SK-N-DZ (cell line): ENCODE data around the gene ME3. TPM values are rescaled to one million over a fixed set of nuclear protein-coding genes. Genes with fewer than 3 reads are reported as not detected.

ENCODE experiments used
- DNase-seq: peaks from one replicate; pipeline ENCODE4 v3.0.0-alpha.2; 2015; ENCODE audit warnings: low spot score
- polyA plus RNA-seq, 2 experiments: library from polyadenylated mRNA; depleted of rRNA; stranded (reverse); fragments of >200 nt; gene quantifications; 2 replicates each; pipeline ENCODE4 v1.2.3, GENCODE V29; 2014

Gene ME3
- 13.3 and 15.8 TPM in 2 replicates for polyA plus RNA-seq (2014; cell fraction: cytosol; rRNA removed)
- 68.1 and 98.3 TPM in 2 replicates for polyA plus RNA-seq (2014; cell fraction: nucleus; rRNA removed)

- DNase-seq, result peak; percentile 62
Observed at GRCh38 chr11:86672007-86672621, at the start of gene ME3. Gene ME3, minus strand, starts transcription at chr11:86672616.

- no peak for DNase-seq
Observed at GRCh38 chr11:86722006-86722405, 49.6 kb upstream of the ME3 start.

GRCh38 chr11:86720546-86720945 lies 48.1 kb upstream of the ME3 start:
- no peak for DNase-seq

- DNase-seq, result no peak
Observed at GRCh38 chr11:86719781-86720463, 47.5 kb upstream of the ME3 start.

- no peak for DNase-seq
Observed at GRCh38 chr11:86718999-86719398, 46.6 kb upstream of the ME3 start.

- no peak for DNase-seq
Observed at GRCh38 chr11:86718521-86718920, 46.1 kb upstream of the ME3 start.

GRCh38 chr11:86717817-86718501 lies 45.5 kb upstream of the ME3 start:
- no peak for DNase-seq

- DNase-seq, result no peak
Observed at GRCh38 chr11:86715611-86716010, 43.2 kb upstream of the ME3 start.

- no peak for DNase-seq
Observed at GRCh38 chr11:86713552-86713951, 41.1 kb upstream of the ME3 start.

GRCh38 chr11:86710936-86711335 lies 38.5 kb upstream of the ME3 start:
- DNase-seq, result no peak

GRCh38 chr11:86708669-86709068 lies 36.3 kb upstream of the ME3 start:
- DNase-seq, result no peak

- DNase-seq, result no peak
Observed at GRCh38 chr11:86706338-86707131, 34.1 kb upstream of the ME3 start.

GRCh38 chr11:86704710-86705109 lies 32.3 kb upstream of the ME3 start:
- no peak for DNase-seq

- DNase-seq, result no peak
Observed at GRCh38 chr11:86703987-86704386, 31.6 kb upstream of the ME3 start.

GRCh38 chr11:86702220-86702983 lies 30.0 kb upstream of the ME3 start:
- DNase-seq, result no peak

GRCh38 chr11:86699040-86699791 lies 26.8 kb upstream of the ME3 start:
- DNase-seq, result no peak

- DNase-seq, result no peak
Observed at GRCh38 chr11:86698639-86699038, 26.2 kb upstream of the ME3 start.

- no peak for DNase-seq
Observed at GRCh38 chr11:86696451-86696850, 24.0 kb upstream of the ME3 start.

- no peak for DNase-seq
Observed at GRCh38 chr11:86696004-86696403, 23.6 kb upstream of the ME3 start.

- DNase-seq, result no peak
Observed at GRCh38 chr11:86695373-86695772, 23.0 kb upstream of the ME3 start.
